Right cardiac atrium (tissue), 5 donors: ENCODE data around the gene ZFX. TPM values are rescaled to one million over a fixed set of nuclear protein-coding genes. Genes with fewer than 3 reads are reported as not detected.

ENCODE experiments used
- ATAC-seq, 2 donors: fragments of 200-7000 bp; cut with Tn5 transposase; one replicate each; pipeline versions ENCODE4 v1.8.0 to v1.9.1; 2020; ENCODE audit warnings: moderate library complexity in 2 of 2, mild to moderate bottlenecking in 1 of 2
- DNase-seq, 3 donors: peaks; one replicate each; pipeline ENCODE4 v3.0.0-alpha.2; 2020
- H3K27ac ChIP-seq: one replicate; pipeline ENCODE4 v1.5.1; 2013; ENCODE audit warnings: mild to moderate bottlenecking, low read length, control low read depth, moderate library complexity
- H3K27me3 ChIP-seq: one replicate; pipeline ENCODE4 v1.6.1; 2013; ENCODE audit not compliant: control insufficient read depth, insufficient read depth
- H3K4me1 ChIP-seq: one replicate; pipeline ENCODE4 v1.6.1; 2013; ENCODE audit warnings: low read length; ENCODE audit not compliant: control insufficient read depth, insufficient read depth
- H3K4me3 ChIP-seq: one replicate; pipeline ENCODE4 v1.5.1; 2013; ENCODE audit warnings: low read length, control low read depth
- H3K9me3 ChIP-seq: one replicate; pipeline ENCODE4 v1.6.1; 2013; ENCODE audit warnings: low read length; ENCODE audit not compliant: control insufficient read depth
- WGBS: extraction: QIAGEN DNeasy Blood & Tissue Kit; methylation state at CpG from one replicate; pipeline ENCODE4 v1.1.7; 2013; 5-methylcytosine and 5-hydroxymethylcytosine counted together
- intact Hi-C, 4 donors: fragments of 100-400 bp; cut with DNase I; formaldehyde crosslinking; loops; one replicate each; pipeline versions ENCODE4 v1.11.0 to v1.14.0; 2022 to 2023
- polyA plus RNA-seq: library from polyadenylated mRNA; stranded (reverse); fragments of 200-250 nt; gene quantifications from one replicate; pipeline ENCODE4 v1.2.3, GENCODE V29; 2013
- total RNA-seq, 4 donors: library from RNA; stranded (reverse); fragmentation: NEBNext Ultra II Directional; extraction: Animal tissue kit (Norgen Biotek cat#: 25700); gene quantifications; one replicate each; pipeline ENCODE4 v1.2.1, GENCODE V29; 2021
- donor health status: healthy with polysubstance abuse.
- donor health status: DM: no; HTN: yes; CAD: no.
- donor health status: DM: no; HTN: no; CAD: no.
- donor health status: DM: no; HTN: yes; CAD: no; lungs with severe emphysema.
- donor health status: DM: yes; HTN: yes; CAD: no.

Gene ZFX
- total and polyA plus RNA-seq, 5 donors: 5.6 to 64.4 (median 38.5) TPM

- Histone ChIP-seq H3K27me3 (no peaks in the 10 kb centered on the region), H3K27ac (no peak overlapping the region), H3K4me3 (no peak overlapping the region), H3K9me3 (no peaks in the 10 kb centered on the region), H3K4me1 (no peaks in the 10 kb centered on the region)
- WGBS: 84% methylated on average over 6 of the region's 6 CpGs
- ATAC-seq (no peak), DNase-seq (no peak)
- intact Hi-C loops: no loop called here
Observed at GRCh38 chrX:24264383-24264782, 114.9 kb downstream of the ZFX start.

Other genes with a start within 250 kb of the ZFX start
- 10 to 100 TPM; 65.7 to 88.9 (median 83.1) TPM for gene APOO, start 241.8 kb upstream of the ZFX start, total RNA-seq
- gene APOO, start 241.8 kb upstream of the ZFX start, polyA plus RNA-seq: 105 TPM
- under 1 TPM in 3 of 4 donors, not detected in 1; 0.31 to 0.65 (median 0.45) TPM for gene CXorf58, start 241.7 kb upstream of the ZFX start, total RNA-seq
- 0.09 TPM for gene CXorf58, start 241.7 kb upstream of the ZFX start, polyA plus RNA-seq
- 1 to 10 TPM; 5.7 to 7.0 (median 6.0) TPM for gene KLHL15, start 122.5 kb upstream of the ZFX start, total RNA-seq
- 3.2 TPM for gene KLHL15, start 122.5 kb upstream of the ZFX start, polyA plus RNA-seq
- 10 to 100 TPM; 73.8 to 97.4 (median 88.1) TPM for gene EIF2S3, start 94.8 kb upstream of the ZFX start, total RNA-seq
- gene EIF2S3, start 94.8 kb upstream of the ZFX start, polyA plus RNA-seq: 32.6 TPM
- gene SUPT20HL2, start 164.3 kb downstream of the ZFX start, total RNA-seq: not detected
- not detected for gene SUPT20HL2, start 164.3 kb downstream of the ZFX start, polyA plus RNA-seq
- not detected for gene SUPT20HL1, start 210.9 kb downstream of the ZFX start, total RNA-seq
- not detected for gene SUPT20HL1, start 210.9 kb downstream of the ZFX start, polyA plus RNA-seq